ENCODE data around the gene OBSCN. TPM values are rescaled to one million over a fixed set of nuclear protein-coding genes. Genes with fewer than 3 reads are reported as not detected.

OBSCN gene
- total RNA-seq, 1 experiment from 2014 or later: 29.1 TPM

DNA sequence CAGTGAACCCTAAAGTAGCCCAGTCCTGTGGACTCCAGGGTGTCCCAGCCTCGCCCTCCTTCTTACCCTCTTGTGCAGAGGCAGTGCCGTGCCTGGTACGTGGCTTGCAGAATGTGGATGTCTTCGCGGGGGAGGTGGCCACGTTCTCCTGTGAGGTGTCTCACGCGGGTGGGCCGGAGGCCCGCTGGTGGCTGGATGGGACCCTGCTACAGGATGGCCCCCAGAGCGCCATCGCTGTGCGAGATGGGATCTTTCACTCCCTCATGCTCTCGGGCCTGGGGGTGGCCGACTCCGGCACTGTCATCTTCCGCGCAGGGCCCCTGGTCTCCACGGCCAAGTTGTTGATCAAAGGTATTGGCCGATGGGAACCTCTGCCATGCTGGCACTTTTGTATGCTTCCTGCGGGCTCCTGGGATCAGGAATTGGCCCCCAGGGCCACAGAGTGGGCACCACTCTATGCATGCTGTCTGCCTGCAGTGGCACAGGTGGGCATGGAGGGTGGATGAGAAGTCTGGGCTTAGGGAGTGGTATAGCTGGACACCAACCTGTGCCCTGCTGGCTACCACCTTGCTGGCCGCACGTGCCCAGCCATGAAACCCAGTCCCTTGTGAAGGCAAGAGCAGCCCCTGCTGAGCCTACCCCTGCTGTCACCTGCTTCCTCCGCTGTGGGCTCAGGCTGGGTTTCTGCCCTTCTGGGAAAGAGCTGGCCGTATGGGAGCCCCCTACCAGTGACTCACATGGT, 105.9 kb downstream of the OBSCN start:
- Histone ChIP-seq H2AFZ (ENCODE audit: low read length) (no peak overlapping the region), H3K27ac (ENCODE audit: low read length) (no peak overlapping the region), H3F3A (ENCODE audit: low read length, unreplicated experiment) (no peaks in the 10 kb centered on the region), H4K20me1 (ENCODE audit: low read length) (no peaks in the 10 kb centered on the region), H3K9me2 (replicated peaks; ENCODE audit: low read length) (no peaks in the 10 kb centered on the region), H3K4me2 (ENCODE audit: low read length) (no peak overlapping the region), H3K4me1 (ENCODE audit: insufficient read depth, low read length) (no peaks in the 10 kb centered on the region), H3K27me3 (ENCODE audit: low read length) (no peaks in the 10 kb centered on the region), H3K36me3 (ENCODE audit: low read depth, low read length) (no peaks in the 10 kb centered on the region), H3K4me3 (ENCODE audit: low read length) (no peak overlapping the region), H3K9me3 (ENCODE audit: low read length) (no peaks in the 10 kb centered on the region), H3K79me2 (ENCODE audit: low read length) (no peaks in the 10 kb centered on the region), H3K9ac (ENCODE audit: low read length) (no peak overlapping the region)
- intact Hi-C loops (cut with micrococcal nuclease): no loop called here
- no peak for TF ChIP-seq EZH2phosphoT487 (IDR thresholded peaks at IDR 0.05; ENCODE audit: borderline replicate concordance, low read length)
- no peak for TF ChIP-seq EZH2 (IDR thresholded peaks at IDR 0.05; ENCODE audit: low read length, unreplicated experiment)
- TF ChIP-seq, protein P1, sequence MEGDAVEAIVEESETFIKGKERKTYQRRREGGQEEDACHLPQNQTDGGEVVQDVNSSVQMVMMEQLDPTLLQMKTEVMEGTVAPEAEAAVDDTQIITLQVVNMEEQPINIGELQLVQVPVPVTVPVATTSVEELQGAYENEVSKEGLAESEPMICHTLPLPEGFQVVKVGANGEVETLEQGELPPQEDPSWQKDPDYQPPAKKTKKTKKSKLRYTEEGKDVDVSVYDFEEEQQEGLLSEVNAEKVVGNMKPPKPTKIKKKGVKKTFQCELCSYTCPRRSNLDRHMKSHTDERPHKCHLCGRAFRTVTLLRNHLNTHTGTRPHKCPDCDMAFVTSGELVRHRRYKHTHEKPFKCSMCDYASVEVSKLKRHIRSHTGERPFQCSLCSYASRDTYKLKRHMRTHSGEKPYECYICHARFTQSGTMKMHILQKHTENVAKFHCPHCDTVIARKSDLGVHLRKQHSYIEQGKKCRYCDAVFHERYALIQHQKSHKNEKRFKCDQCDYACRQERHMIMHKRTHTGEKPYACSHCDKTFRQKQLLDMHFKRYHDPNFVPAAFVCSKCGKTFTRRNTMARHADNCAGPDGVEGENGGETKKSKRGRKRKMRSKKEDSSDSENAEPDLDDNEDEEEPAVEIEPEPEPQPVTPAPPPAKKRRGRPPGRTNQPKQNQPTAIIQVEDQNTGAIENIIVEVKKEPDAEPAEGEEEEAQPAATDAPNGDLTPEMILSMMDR (conservative IDR thresholded peaks at IDR 0.05; ENCODE audit: low read depth, low read length): no peak
- BruUV-seq (replicated peaks): no TSS peak
- POLR2A ChIA-PET (ENCODE audit: unreplicated experiment): no interaction called here
- DNase-seq: no peak
- CTCF ChIA-PET: no interaction called here
- ATAC-seq: no peak

DNA sequence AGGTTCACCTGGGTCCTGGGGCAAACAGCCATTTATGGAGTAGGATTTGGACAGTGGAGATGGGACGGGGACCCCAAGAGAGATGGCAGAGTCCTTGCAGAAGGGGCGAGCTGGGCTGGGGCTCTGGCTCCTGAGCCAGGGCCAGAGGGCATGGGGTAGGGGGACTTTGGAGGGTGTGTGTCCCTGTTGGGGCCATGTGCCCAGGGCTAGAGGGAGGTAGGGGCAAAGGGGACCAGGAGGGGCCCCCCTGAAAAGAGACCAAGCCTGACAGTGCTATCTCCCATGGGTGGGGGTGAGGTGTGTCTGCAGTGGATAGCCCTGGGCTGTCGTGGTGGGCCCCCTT, 106.4 kb downstream of the OBSCN start:
- Histone ChIP-seq H3K27me3 (ENCODE audit: low read length) (no peaks in the 10 kb centered on the region), H3K27ac (ENCODE audit: low read length) (no peak overlapping the region), H3K9me3 (ENCODE audit: low read length) (no peaks in the 10 kb centered on the region), H3K4me1 (ENCODE audit: insufficient read depth, low read length) (no peaks in the 10 kb centered on the region), H3K9ac (ENCODE audit: low read length) (no peak overlapping the region), H3K4me2 (ENCODE audit: low read length) (no peak overlapping the region), H3K79me2 (ENCODE audit: low read length) (no peaks in the 10 kb centered on the region), H4K20me1 (ENCODE audit: low read length) (no peaks in the 10 kb centered on the region), H3K9me2 (replicated peaks; ENCODE audit: low read length) (no peaks in the 10 kb centered on the region), H3K4me3 (ENCODE audit: low read length) (no peak overlapping the region), H3F3A (ENCODE audit: low read length, unreplicated experiment) (no peaks in the 10 kb centered on the region), H3K36me3 (ENCODE audit: low read depth, low read length) (no peaks in the 10 kb centered on the region), H2AFZ (ENCODE audit: low read length) (no peak overlapping the region)
- no TSS peak for BruUV-seq (replicated peaks)
- intact Hi-C loops (cut with micrococcal nuclease): no loop called here
- no peak for ATAC-seq
- no peak for DNase-seq
- no peak for TF ChIP-seq EZH2phosphoT487 (IDR thresholded peaks at IDR 0.05; ENCODE audit: borderline replicate concordance, low read length)
- no peak for TF ChIP-seq EZH2 (IDR thresholded peaks at IDR 0.05; ENCODE audit: low read length, unreplicated experiment)
- TF ChIP-seq, protein P1 (conservative IDR thresholded peaks at IDR 0.05; ENCODE audit: low read depth, low read length): no peak
- CTCF ChIA-PET: no interaction called here
- POLR2A ChIA-PET (ENCODE audit: unreplicated experiment): no interaction called here

DNA sequence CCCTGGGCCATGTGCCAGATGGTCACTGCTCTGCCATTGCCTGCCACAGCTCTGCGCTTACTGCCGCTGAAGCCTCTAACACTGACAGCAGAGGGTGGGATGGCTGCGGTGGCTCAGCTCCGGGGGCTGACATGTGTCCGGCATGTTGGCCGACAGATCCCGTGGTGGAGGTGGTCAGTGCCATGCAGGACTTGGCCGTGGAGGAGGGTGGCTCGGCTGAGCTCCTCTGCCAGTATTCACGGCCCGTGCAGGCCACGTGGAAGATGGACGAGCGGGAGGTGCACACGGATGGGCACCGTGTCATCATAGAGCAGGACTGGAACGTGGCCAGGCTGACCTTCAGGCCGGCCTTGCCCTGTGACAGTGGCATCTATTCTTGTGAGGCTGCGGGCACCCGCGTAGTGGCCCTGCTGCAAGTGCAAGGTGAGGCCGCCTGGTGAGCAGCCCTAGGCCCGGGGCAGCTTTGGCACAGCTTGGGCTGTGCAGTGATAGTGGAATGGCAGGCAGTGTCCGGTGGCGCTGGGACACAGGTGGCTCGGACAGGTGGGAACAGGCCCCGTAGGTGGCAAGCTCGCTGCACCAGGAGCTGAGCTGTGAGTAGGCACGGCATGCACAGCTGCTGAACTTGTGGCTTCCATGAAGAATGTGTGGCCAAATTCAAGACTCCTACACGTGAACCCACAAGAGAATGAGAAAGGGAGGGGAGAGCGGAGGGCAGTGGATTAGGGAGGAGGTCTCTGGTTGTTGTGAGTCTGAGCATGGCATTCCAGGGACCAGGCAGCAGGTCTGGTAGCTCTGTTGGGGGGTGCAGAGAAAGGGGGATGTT, 107.0 kb downstream of the OBSCN start:
- no peak overlapping the region for H3K4me3 ChIP-seq (ENCODE audit: low read length)
- no peak overlapping the region for H2AFZ ChIP-seq (ENCODE audit: low read length)
- H3F3A ChIP-seq (ENCODE audit: low read length, unreplicated experiment): no peaks in the 10 kb centered on the region
- no peaks in the 10 kb centered on the region for H3K9me3 ChIP-seq (ENCODE audit: low read length)
- no peak overlapping the region for H3K27ac ChIP-seq (ENCODE audit: low read length)
- BruUV-seq (replicated peaks): no TSS peak
- H3K9me2 ChIP-seq (replicated peaks; ENCODE audit: low read length): no peaks in the 10 kb centered on the region
- no peaks in the 10 kb centered on the region for H3K27me3 ChIP-seq (ENCODE audit: low read length)
- no peaks in the 10 kb centered on the region for H4K20me1 ChIP-seq (ENCODE audit: low read length)
- TF ChIP-seq EZH2 (IDR thresholded peaks at IDR 0.05; ENCODE audit: low read length, unreplicated experiment) (no peak), EZH2phosphoT487 (IDR thresholded peaks at IDR 0.05; ENCODE audit: borderline replicate concordance, low read length) (no peak)
- TF ChIP-seq, protein P1 (conservative IDR thresholded peaks at IDR 0.05; ENCODE audit: low read depth, low read length): no peak
- ChIA-PET CTCF (no interaction called here), POLR2A (ENCODE audit: unreplicated experiment) (no interaction called here)
- no peaks in the 10 kb centered on the region for H3K4me1 ChIP-seq (ENCODE audit: insufficient read depth, low read length)
- no peak overlapping the region for H3K4me2 ChIP-seq (ENCODE audit: low read length)
- no peak for DNase-seq
- intact Hi-C loops (cut with micrococcal nuclease): no loop called here
- H3K79me2 ChIP-seq (ENCODE audit: low read length): no peaks in the 10 kb centered on the region
- no peak for ATAC-seq
- no peaks in the 10 kb centered on the region for H3K36me3 ChIP-seq (ENCODE audit: low read depth, low read length)
- H3K9ac ChIP-seq (ENCODE audit: low read length): no peak overlapping the region

Data from PC-3 (cell line).